ENCODE measurements around the gene PF4V1. TPM values are rescaled to one million over a fixed set of nuclear protein-coding genes. Genes with fewer than 3 reads are reported as not detected.

PF4V1 gene
- total RNA-seq, 1 donor from 2014 or later, result not detected

DNA sequence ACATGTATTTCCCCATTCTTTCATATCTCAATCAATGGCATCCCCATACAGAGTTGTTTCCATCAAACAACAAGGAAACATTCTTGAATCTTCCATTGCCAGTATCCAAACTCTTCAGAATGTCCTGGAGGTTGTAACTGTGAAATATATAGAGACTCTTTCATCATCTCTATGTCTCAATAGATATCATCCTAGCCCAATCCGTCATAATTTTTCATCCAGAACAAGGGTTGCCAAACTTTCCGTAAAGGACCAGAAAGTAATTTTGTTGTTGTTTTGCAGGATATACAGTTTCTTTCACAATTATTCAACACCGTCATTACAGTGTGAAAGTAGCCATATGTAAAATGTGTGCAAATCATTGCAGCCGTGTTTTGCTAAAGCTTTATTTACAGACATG lies 31.8 kb upstream of the PF4V1 start:
- no peak for DNase-seq (ENCODE audit: low read depth)
- TF ChIP-seq, protein P1, sequence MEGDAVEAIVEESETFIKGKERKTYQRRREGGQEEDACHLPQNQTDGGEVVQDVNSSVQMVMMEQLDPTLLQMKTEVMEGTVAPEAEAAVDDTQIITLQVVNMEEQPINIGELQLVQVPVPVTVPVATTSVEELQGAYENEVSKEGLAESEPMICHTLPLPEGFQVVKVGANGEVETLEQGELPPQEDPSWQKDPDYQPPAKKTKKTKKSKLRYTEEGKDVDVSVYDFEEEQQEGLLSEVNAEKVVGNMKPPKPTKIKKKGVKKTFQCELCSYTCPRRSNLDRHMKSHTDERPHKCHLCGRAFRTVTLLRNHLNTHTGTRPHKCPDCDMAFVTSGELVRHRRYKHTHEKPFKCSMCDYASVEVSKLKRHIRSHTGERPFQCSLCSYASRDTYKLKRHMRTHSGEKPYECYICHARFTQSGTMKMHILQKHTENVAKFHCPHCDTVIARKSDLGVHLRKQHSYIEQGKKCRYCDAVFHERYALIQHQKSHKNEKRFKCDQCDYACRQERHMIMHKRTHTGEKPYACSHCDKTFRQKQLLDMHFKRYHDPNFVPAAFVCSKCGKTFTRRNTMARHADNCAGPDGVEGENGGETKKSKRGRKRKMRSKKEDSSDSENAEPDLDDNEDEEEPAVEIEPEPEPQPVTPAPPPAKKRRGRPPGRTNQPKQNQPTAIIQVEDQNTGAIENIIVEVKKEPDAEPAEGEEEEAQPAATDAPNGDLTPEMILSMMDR (conservative IDR thresholded peaks at IDR 0.05; ENCODE audit: low read depth, low read length), result no peak
- no peak overlapping the region for H3K4me3 ChIP-seq (ENCODE audit: low read depth, low read length)

DNA sequence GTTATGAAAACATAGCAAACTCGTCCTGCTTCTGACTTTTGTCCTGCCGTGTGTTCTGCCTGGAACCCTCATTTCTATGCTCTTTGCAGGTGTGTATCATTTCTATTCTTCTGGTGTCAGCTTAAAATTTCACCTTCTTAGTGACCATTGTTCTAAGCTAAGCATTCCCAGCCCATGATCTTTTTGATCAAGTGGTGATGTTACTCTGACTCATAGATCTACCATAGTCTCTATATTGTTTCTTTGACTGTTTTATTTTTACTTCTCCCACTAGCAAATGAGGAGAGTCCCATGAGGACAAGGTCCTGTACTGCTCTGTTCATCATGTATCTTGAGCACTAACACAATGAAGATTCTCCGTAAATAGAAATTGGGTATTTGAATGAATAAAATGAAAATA lies 30.7 kb upstream of the PF4V1 start:
- TF ChIP-seq, protein P1 (conservative IDR thresholded peaks at IDR 0.05; ENCODE audit: low read depth, low read length), result no peak
- DNase-seq (ENCODE audit: low read depth), result no peak
- no peak overlapping the region for H3K4me3 ChIP-seq (ENCODE audit: low read depth, low read length)

DNA sequence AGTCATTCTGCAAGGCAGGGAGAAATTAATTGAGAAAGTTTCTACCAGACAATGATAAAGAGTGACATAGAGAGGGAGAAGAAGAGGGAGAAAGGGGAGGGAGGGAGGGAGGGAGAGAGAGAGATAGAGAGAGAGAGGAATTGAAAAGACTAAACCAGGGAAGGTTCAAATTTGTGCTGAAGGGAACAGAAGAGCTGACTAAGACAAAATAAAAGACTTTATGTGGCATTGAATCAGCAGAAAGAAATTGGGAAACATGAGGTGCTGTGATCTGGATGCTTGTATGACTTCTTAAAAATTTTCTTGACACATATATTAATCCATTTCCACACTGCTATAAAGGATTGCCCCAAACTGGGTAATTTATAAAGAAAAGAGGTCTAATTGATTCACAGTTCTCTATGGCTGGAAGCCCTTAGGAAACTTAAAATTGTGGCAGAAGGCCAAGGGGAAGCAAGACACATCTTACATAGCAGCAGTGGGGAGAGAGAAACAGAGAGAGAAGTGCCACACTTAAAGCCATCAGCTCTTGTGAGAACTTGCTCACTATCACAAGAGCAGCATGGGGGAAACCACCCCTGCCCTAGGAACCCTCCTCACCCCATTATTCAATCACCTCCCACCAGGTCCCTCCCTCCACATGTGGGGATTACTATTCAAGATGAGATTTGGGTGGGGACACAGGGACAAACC lies 30.1 kb upstream of the PF4V1 start:
- TF ChIP-seq, protein P1 (conservative IDR thresholded peaks at IDR 0.05; ENCODE audit: low read depth, low read length), result no peak
- no peak overlapping the region for H3K4me3 ChIP-seq (ENCODE audit: low read depth, low read length)
- no peak for DNase-seq (ENCODE audit: low read depth)

DNA sequence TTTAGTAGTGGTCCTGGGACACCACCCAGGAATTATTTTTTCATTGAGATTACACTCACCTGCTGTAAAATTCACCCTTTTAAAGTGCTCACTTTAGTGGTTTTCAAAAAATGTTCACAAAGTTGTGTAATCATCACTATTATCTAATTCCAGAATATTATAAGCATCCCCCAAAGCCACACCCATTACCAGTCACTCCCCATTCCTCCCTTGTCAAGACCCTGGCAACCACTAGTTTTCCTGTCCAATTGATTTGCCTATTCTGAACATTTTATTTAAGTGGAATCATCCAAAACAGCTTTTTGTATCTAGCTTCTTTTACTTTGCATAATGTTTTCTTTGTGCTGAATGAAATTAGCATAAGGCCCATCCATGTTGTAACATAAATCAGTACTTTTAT lies 29.3 kb upstream of the PF4V1 start:
- DNase-seq (ENCODE audit: low read depth), result no peak
- TF ChIP-seq, protein P1 (conservative IDR thresholded peaks at IDR 0.05; ENCODE audit: low read depth, low read length), result no peak
- H3K4me3 ChIP-seq (ENCODE audit: low read depth, low read length), result no peak overlapping the region

DNA sequence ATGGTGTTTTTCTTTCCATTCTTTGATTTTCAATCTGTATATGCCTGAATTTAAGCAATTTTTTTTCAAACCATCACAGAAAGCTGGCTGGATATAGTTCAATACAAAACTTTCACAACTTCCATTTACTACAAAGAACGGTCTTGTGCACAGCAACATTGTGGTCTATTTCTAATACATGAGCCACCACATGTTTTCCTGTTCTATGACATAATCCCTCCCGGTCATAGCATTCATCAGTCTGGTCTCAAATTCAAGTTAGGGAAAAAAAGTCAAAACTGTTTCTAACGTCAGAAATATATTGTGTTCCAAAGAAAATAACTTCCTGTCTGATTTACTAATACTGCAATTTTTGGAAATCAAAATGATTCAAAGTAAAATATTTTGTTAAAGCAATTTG lies 24.1 kb upstream of the PF4V1 start:
- DNase-seq (ENCODE audit: low read depth), result no peak
- TF ChIP-seq, protein P1 (conservative IDR thresholded peaks at IDR 0.05; ENCODE audit: low read depth, low read length), result no peak

DNA sequence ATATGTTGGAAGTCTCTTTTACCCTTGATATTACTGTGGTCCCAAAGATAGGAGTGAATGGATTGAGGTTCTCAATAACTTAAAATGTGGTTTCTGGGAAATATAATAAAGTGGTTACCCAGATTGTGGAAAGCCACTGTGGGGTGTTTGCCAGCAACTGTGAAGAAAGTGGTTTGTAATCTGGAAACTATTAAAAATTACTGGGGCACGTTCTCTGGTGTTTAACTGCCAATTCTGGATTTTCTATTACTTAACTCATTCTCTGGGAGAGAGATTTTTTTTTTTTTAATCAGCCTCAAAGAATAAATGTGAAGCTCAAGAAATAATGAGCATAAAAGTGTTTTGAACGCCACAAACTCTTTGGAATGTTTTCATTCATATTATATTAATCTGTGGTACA lies 21.5 kb upstream of the PF4V1 start:
- TF ChIP-seq, protein P1 (conservative IDR thresholded peaks at IDR 0.05; ENCODE audit: low read depth, low read length), result no peak
- no peak for DNase-seq (ENCODE audit: low read depth)
- no peak overlapping the region for H3K4me3 ChIP-seq (ENCODE audit: low read depth, low read length)

More for the DNA sequence above, 24.1 kb upstream of the PF4V1 start:
- H3K4me3 ChIP-seq (ENCODE audit: low read depth, low read length), result no peak overlapping the region

DNA sequence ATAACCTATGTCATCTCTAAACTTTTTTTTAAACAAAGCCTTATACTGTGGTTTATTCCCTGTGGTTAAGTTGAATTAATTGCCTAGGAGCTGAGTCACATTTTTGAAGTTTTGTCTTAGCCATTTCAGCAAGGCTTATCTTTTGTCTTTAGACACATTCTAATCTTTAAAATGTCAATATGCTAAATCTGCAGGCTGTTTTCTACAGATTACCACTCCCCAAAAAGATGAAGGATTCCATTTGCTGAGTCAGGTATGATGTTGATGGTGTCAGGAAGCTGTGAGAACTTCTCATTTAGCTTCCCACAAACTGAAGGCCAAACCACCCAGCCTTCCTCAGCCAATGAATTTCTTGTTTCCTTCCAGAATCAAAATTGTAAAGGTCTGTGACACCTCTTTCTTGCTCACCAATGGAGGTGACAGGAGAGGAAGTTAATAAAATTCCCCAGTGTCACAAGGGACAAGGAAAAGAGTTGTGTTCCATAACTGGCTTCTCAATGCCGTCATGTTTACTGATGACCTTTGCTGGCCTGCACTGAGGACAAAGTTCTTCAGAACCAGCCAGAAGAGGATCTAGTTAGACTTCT lies 20.4 kb upstream of the PF4V1 start:
- DNase-seq (ENCODE audit: low read depth), result no peak
- no peak overlapping the region for H3K4me3 ChIP-seq (ENCODE audit: low read depth, low read length)
- TF ChIP-seq, protein P1 (conservative IDR thresholded peaks at IDR 0.05; ENCODE audit: low read depth, low read length), result no peak

All from epithelial cell of proximal tubule (primary cell).